Stimulated activated naive B cell treated with anti-CD40 and anti-IgM and Interleukin-4, amounts not matched to agents 10 μg/mL and 1 μg/mL and 100 μg/mL, for 72 hours (primary cell): ENCODE results near the gene HNMT.
"Not testable (repeated sequence)": the region's sequence is repeated elsewhere in the genome, so short reads cannot be mapped to it uniquely, and the experiment has no call there.

ENCODE experiments used
- ATAC-seq, 2 donors: fragments of 150-1000 bp; cut with Tn5 transposase; replicated peaks; 2 replicates each; pipeline ENCODE4 v1.10.0; 2021; ENCODE audit warnings: moderate library complexity in 1 of 2
- DNase-seq: peaks from one replicate; pipeline ENCODE4 v3.0.0; 2021
- H3K27ac Mint-ChIP-seq: one replicate; pipeline ENCODE4 v1.8.0; 2022; ENCODE audit warnings: mild to moderate bottlenecking, mixed read lengths
- H3K27me3 Mint-ChIP-seq, 2 donors: one replicate each; pipeline ENCODE4 v1.8.0; 2022; ENCODE audit warnings: mixed read lengths in 2 of 2
- H3K36me3 Mint-ChIP-seq, 2 donors: one replicate each; pipeline ENCODE4 v1.8.0; 2022; ENCODE audit warnings: mixed read lengths in 2 of 2, mild to moderate bottlenecking in 1 of 2
- H3K4me1 Mint-ChIP-seq, 2 donors: one replicate each; pipeline ENCODE4 v1.8.0; 2022; ENCODE audit warnings: mixed read lengths in 2 of 2, mild to moderate bottlenecking in 1 of 2
- H3K4me3 Mint-ChIP-seq, 2 donors: one replicate each; pipeline ENCODE4 v1.8.0; 2022; ENCODE audit warnings: mild to moderate bottlenecking in 2 of 2, mixed read lengths in 2 of 2, moderate library complexity in 1 of 2
- H3K9me3 Mint-ChIP-seq, 2 donors: one replicate each; pipeline ENCODE4 v1.8.0; 2022; ENCODE audit warnings: mixed read lengths in 2 of 2, mild to moderate bottlenecking in 1 of 2

Gene HNMT

DNA sequence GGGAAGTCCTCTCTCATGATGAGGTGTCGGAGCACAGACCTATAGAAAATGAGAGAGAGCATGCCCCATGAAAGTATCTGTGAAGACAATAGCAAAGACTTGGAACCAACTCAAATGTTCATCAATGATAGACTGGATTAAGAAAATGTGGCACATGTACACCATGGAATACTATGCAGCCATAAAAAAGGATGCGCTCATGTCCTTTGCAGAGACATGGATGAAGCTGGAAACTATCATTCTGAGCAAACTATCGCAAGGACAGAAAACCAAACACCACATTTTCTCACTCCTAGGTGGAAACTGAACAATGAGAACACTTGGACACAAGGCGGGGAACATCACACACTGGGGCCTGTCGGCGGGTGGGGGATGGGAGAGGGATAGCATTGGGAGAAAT is 79.3 kb downstream of the HNMT start:
- not testable (repeated sequence) for H3K4me3 Mint-ChIP-seq, ATAC-seq, DNase-seq, H3K9me3 Mint-ChIP-seq, H3K4me1 Mint-ChIP-seq, H3K36me3 Mint-ChIP-seq, H3K27me3 Mint-ChIP-seq, H3K27ac Mint-ChIP-seq

DNA sequence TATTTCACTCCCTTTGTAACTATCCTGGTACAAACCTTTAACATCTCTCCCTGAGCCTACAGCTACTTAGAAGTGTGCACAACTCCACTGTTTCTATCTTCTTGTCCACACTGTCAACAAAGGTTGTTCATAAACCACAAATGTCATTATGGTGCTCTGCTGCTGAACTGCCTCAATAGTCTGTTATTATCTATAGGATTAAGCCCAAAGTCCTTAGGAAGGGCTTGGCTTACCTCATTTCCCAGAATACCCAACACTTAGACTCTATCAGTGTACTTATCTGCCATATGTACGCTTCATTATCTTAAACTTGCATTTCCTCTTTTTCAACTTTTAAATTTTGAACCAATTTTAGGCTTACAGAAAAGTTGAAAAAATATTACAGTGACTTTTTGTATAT is 94.2 kb downstream of the HNMT start:
- Mint-ChIP-seq H3K9me3 (peaks cover 0 to 2% of the 10 kb centered on the region in 2 donors), H3K27ac (no peak overlapping the region), H3K4me1 (no peaks in the 10 kb centered on the region), H3K27me3 (no peaks in the 10 kb centered on the region), H3K36me3 (no peaks in the 10 kb centered on the region), H3K4me3 (no peak overlapping the region)
- ATAC-seq, result no peak
- no peak for DNase-seq

DNA sequence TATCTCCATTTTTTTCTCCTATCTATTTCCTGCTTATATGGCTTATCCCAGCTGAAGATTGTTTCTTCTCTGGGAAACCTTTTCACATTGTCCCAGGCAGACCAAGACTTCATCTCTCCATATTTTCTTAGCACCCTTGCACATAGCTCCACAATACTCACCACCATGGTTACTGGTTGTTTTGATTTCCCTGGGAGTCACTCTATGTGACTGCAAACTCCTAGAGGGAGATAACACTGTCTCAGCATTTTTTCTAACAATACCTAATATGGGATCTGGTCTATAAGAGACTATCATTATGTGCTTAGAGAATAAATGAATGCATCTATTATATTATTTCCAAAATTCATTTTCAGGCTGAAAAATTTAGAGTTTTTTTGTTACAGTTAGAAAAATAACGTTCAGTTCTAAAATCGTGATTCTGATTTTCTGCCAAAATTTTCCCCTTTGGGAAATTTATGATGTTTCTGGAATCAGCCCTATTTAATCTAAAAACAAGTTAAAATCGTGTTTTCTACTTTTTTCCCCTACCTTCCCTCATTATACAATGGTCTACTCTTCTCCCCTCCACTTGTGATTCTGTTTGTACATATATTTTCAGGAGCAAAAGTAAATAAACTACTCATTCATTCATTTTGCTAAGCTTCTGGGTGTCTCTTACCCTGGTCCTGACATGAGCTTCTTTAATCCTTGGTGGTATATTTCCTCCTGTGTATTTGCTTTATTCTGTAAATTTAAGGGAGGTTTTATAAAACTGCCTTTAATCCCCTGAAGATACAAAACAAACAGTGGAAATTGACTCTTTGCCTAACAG is 95.4 kb downstream of the HNMT start:
- Mint-ChIP-seq H3K27me3 (no peaks in the 10 kb centered on the region), H3K36me3 (no peaks in the 10 kb centered on the region), H3K4me1 (no peaks in the 10 kb centered on the region), H3K27ac (no peak overlapping the region), H3K9me3 (peaks cover 0 to 2% of the 10 kb centered on the region in 2 donors), H3K4me3 (no peak overlapping the region)
- ATAC-seq (no peak), DNase-seq (no peak)

DNA sequence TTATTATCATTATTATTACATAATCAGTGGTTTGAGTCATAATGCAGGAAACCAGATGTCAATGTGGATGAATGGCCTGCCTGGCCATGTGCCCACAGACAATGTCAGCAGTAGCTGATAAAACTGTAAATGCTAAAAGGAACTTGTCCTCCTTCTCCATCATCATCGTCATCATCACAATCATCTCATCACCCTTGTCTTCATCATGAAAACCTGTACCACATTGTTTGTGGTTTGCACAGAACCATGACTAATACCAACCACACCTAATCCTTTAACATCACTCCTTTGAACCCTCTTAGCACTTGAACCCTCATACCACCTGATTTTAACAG is 96.0 kb downstream of the HNMT start:
- H3K4me3 Mint-ChIP-seq, result no peak overlapping the region
- H3K36me3 Mint-ChIP-seq, result no peaks in the 10 kb centered on the region
- peaks cover 0 to 2% of the 10 kb centered on the region in 2 donors for H3K9me3 Mint-ChIP-seq
- no peak overlapping the region for H3K27ac Mint-ChIP-seq
- ATAC-seq (no peak), DNase-seq (no peak)
- no peaks in the 10 kb centered on the region for H3K27me3 Mint-ChIP-seq
- H3K4me1 Mint-ChIP-seq, result no peaks in the 10 kb centered on the region

DNA sequence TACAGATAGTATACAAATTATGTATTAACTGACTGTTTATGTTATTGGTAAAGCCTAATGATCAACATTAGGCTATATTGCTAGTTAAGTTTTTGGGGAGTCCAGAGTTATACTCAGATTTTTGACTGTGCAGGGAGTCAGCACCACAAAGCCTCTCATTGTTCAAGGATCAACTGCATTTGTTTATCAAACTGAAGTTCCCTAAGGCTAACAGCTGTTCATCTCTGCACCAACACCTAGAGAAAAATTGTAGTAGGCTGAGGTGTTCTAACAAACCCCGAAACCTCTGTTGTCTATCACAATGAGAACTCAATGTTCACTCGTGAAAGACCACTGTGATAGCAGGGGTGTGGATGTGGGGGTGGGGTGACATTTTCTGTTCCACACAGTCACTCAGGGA is 97.7 kb downstream of the HNMT start:
- Mint-ChIP-seq H3K4me1 (no peaks in the 10 kb centered on the region), H3K27me3 (no peaks in the 10 kb centered on the region), H3K36me3 (no peaks in the 10 kb centered on the region), H3K4me3 (no peak overlapping the region), H3K9me3 (peaks cover 0 to 2% of the 10 kb centered on the region in 2 donors), H3K27ac (no peak overlapping the region)
- no peak for DNase-seq
- ATAC-seq, result no peak

DNA sequence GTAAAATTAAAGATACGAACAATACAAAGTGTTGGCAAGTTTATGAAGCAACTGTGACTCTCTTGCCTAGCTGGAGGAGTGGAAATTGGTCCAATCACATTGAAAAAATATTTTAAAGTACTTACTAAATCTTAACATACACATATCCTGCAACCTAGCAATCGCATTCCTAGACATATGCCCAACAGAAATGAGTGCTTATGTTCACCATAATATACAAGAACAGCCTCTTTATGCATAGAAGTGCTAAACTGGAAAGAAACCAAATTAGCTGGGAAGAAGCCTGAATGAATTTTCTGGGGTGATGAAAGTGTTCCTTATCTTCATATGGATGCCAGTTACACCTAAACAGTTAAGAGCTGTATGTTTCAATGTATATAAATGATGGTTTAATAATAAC is 98.9 kb downstream of the HNMT start:
- no peak overlapping the region for H3K27ac Mint-ChIP-seq
- no peaks in the 10 kb centered on the region for H3K36me3 Mint-ChIP-seq
- DNase-seq (no peak), ATAC-seq (no peak)
- H3K9me3 Mint-ChIP-seq, result no peaks in the 10 kb centered on the region
- H3K27me3 Mint-ChIP-seq, result no peaks in the 10 kb centered on the region
- H3K4me1 Mint-ChIP-seq, result no peaks in the 10 kb centered on the region
- H3K4me3 Mint-ChIP-seq, result no peak overlapping the region
